Pancreas (tissue), 10 donors: Measurements from ENCODE around the gene DIP2B. TPM values are rescaled to one million over a fixed set of nuclear protein-coding genes. Genes with fewer than 3 reads are reported as not detected.

Experiments
- ATAC-seq, 4 donors: fragments of 200-7000 bp; cut with Tn5 transposase; one replicate each; pipeline versions ENCODE4 v1.8.0 to v1.9.1; 2020; ENCODE audit warnings: mild to moderate bottlenecking in 4 of 4, moderate library complexity in 4 of 4
- DNase-seq, 6 donors: peaks; one replicate each; pipeline ENCODE4 v3.0.0-alpha.2; 2020
- FAIRE-seq: peaks from 2 replicates; lab custom pipeline; 2012; peaks lifted over from hg19 to GRCh38; lab: Jason Lieb, UNC
- H3K27ac ChIP-seq, 4 donors: fragments of 200-600 bp; sonication (generic); 1 replicate in 3 of 4; 2 replicates in 1 of 4; pipeline versions ENCODE4 v1.5.0 to v1.8.0; 2020
- H3K27me3 ChIP-seq, 4 donors: fragments of 200-600 bp; one replicate each; pipeline ENCODE4 v1.8.0; 2021
- H3K36me3 ChIP-seq, 3 donors: fragments of 200-600 bp; sonication (generic) in 1 of 3; one replicate each; pipeline versions ENCODE4 v1.5.0 to v1.8.0; 2020 to 2021
- H3K4me1 ChIP-seq, 3 donors: fragments of 200-600 bp; one replicate each; pipeline ENCODE4 v1.8.0; 2021
- H3K4me3 ChIP-seq, 4 donors: fragments of 200-600 bp; sonication (generic) in 2 of 4; one replicate each; pipeline versions ENCODE4 v1.5.0 to v1.8.0; 2020 to 2021
- H3K9me3 ChIP-seq, 4 donors: fragments of 200-600 bp; one replicate each; pipeline ENCODE4 v1.8.0; 2021
- WGBS, 2 donors: extraction: QIAGEN DNeasy Blood & Tissue Kit; methylation state at CpG; one replicate each; pipeline ENCODE4 v1.1.7; 2013; 5-methylcytosine and 5-hydroxymethylcytosine counted together
- intact Hi-C, 3 donors: fragments of 100-400 bp; cut with DNase I; formaldehyde crosslinking; loops; one replicate each; pipeline versions ENCODE4 v1.11.1 to v1.14.2; 2022
- polyA plus RNA-seq, 2 donors: library from polyadenylated mRNA; stranded (reverse); fragments of 200-250 nt; gene quantifications; one replicate each; pipeline ENCODE4 v1.2.3, GENCODE V29; 2013
- total RNA-seq, 6 donors: library from RNA; stranded (reverse); fragmentation: NEBNext Ultra II Directional in 4 of 6; extraction: Animal tissue kit (Norgen Biotek cat#: 25700) in 4 of 6; gene quantifications; one replicate each; pipeline versions ENCODE4 v1.2.1 to v1.2.4, GENCODE V29; 2021 to 2023
- TF ChIP-seq, protein P1 (sequence below), 4 donors: fragments of 200-600 bp; sonication (generic) in 3 of 4; IDR thresholded peaks; one replicate each; pipeline versions ENCODE4 v1.5.0 to v1.8.0; 2021; ENCODE audit warnings: antibody characterized with exemption in 4 of 4
- donor health status: healthy with polysubstance abuse.
- donor health status: DM: no; HTN: no; CAD: no; lungs with moderate emphysema.
- donor health status: DM: no; HTN: no; CAD: no.
- donor health status: control.
- donor health status: control.
- donor health status: Bipolar disorder and iron deficiency.
- donor health status: DM: yes; HTN: yes; CAD: no.
- donor health status: DM: no; HTN: no; CAD: no.
- donor health status: DM: no; HTN: no; CAD: no.
- donor health status: DM: yes; HTN: yes; CAD: no.

Gene DIP2B
- total and polyA plus RNA-seq, 8 donors = 3.2 to 15.9 (median 9.2) TPM

DNA sequence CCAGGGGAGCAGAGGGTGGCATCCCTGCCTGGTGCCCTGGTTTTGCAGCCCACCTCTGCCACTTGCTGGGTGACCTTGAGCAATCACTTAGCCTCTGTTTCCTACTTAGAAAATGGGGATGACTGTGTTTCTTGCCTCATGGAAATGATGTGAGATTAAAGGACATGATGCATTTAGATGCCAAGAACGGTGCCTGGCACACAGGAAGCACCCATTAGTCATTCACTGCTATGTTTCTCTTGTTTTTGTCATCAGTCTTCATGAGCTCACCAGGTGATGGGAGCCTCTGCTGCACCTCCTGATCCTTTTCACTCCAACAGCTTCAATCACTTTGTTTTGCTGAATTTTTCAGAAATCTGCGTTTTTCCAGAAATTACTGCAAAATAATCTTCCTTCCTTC lies 235.5 kb downstream of the DIP2B start:
- H3K4me1 ChIP-seq = no peaks in the 10 kb centered on the region
- DNase-seq (no peak), FAIRE-seq (no peak), ATAC-seq (no peak)
- no peak overlapping the region for H3K27ac ChIP-seq
- intact Hi-C loops = no loop called here
- peaks cover 0 to 75% (median 22%) of the 10 kb centered on the region in 3 donors for H3K36me3 ChIP-seq
- H3K4me3 ChIP-seq = no peak overlapping the region
- TF ChIP-seq, protein P1, sequence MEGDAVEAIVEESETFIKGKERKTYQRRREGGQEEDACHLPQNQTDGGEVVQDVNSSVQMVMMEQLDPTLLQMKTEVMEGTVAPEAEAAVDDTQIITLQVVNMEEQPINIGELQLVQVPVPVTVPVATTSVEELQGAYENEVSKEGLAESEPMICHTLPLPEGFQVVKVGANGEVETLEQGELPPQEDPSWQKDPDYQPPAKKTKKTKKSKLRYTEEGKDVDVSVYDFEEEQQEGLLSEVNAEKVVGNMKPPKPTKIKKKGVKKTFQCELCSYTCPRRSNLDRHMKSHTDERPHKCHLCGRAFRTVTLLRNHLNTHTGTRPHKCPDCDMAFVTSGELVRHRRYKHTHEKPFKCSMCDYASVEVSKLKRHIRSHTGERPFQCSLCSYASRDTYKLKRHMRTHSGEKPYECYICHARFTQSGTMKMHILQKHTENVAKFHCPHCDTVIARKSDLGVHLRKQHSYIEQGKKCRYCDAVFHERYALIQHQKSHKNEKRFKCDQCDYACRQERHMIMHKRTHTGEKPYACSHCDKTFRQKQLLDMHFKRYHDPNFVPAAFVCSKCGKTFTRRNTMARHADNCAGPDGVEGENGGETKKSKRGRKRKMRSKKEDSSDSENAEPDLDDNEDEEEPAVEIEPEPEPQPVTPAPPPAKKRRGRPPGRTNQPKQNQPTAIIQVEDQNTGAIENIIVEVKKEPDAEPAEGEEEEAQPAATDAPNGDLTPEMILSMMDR (IDR thresholded peaks at IDR 0.05) = no peak
- 84 to 92% methylated on average over 2 of the region's 2 CpGs for WGBS, 2 donors
- H3K27me3 ChIP-seq = no peaks in the 10 kb centered on the region
- no peaks in the 10 kb centered on the region for H3K9me3 ChIP-seq

DNA sequence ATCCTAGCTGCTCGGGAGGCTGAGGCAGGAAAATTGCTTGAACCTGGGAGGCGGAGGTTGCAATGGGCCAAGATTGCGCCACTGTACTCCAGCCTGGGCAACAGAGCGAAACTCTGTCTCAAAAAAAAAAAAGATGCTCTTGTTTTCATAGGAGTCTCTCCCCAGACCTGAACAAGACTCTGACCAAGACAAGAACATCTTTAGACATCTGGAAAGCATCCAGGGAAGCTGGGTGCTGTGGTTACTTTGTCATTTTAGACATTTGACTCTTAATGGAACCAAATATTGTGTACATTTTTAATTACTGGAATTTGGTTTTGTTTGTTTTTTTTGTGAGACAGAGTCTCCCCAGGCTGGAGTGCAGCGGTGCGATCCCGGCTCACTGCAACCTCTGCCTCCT lies 238.0 kb downstream of the DIP2B start:
- Histone ChIP-seq H3K4me3 (no peak overlapping the region), H3K27me3 (no peaks in the 10 kb centered on the region), H3K36me3 (peaks cover 0 to 69% (median 22%) of the 10 kb centered on the region in 3 donors), H3K4me1 (no peaks in the 10 kb centered on the region), H3K27ac (no peak overlapping the region), H3K9me3 (no peaks in the 10 kb centered on the region)
- intact Hi-C loops = no loop called here
- no peak for FAIRE-seq
- ATAC-seq = no peak
- TF ChIP-seq, protein P1 (IDR thresholded peaks at IDR 0.05) = no peak
- 97 to 98% methylated on average over 7 of the region's 7 CpGs for WGBS, 2 donors
- DNase-seq = no peak

DNA sequence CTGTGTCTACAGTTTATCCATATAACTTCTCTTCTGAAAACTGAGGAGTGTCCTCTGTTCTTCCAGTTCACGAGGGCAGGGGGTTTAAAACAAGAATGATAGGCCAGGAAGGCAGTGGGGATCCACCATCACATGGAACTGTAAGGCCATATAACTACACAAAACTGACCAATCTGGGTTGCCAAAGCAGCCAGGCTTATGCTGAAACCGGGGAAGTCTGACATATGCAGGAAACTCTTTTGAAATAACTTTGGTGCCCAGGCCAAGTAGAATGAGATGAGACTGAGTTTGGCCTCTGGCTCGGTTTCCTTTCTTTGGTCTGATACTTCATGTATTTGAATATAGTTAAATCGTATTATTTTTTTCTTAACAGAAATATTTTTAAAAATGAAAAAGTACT lies 241.1 kb downstream of the DIP2B start:
- Histone ChIP-seq H3K4me1 (no peaks in the 10 kb centered on the region), H3K9me3 (no peaks in the 10 kb centered on the region), H3K27ac (no peak overlapping the region), H3K27me3 (no peaks in the 10 kb centered on the region), H3K4me3 (no peak overlapping the region), H3K36me3 (peaks cover 0 to 52% (median 4%) of the 10 kb centered on the region in 3 donors)
- DNase-seq = no peak
- FAIRE-seq = no peak
- ATAC-seq = peak in 1 of 4 donors; percentile 37
- intact Hi-C loops = no loop called here
- 88 to 89% methylated on average over 4 of the region's 4 CpGs for WGBS, 2 donors
- TF ChIP-seq, protein P1 (IDR thresholded peaks at IDR 0.05) = no peak

DNA sequence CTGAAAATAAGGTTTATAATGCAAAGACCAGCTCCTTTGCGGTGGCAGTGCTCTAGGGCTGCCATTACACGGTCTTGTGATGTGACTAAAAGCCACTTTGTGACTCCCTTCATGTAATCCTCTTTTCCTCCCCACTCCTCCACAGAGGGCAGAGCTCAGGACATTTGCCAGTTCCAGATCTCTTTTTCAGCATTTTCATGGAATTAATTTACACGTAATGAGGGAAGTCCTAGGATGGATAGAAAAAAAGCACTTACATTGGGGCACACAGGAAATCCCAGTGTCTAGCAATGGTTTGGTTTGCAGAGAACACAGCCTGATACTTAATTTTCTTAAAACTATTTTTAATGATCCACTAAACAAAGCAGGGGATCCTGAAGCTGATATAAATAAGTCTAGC lies 241.6 kb downstream of the DIP2B start:
- Histone ChIP-seq H3K36me3 (peaks cover 0 to 46% (median 0%) of the 10 kb centered on the region in 3 donors), H3K27me3 (no peaks in the 10 kb centered on the region), H3K27ac (no peak overlapping the region), H3K4me3 (no peak overlapping the region), H3K4me1 (no peaks in the 10 kb centered on the region), H3K9me3 (no peaks in the 10 kb centered on the region)
- DNase-seq (no peak), ATAC-seq (no peak), FAIRE-seq (no peak)
- intact Hi-C loops = no loop called here
- TF ChIP-seq, protein P1 (IDR thresholded peaks at IDR 0.05) = no peak
- 97 to 99% methylated on average over 3 of the region's 3 CpGs for WGBS, 2 donors

DNA sequence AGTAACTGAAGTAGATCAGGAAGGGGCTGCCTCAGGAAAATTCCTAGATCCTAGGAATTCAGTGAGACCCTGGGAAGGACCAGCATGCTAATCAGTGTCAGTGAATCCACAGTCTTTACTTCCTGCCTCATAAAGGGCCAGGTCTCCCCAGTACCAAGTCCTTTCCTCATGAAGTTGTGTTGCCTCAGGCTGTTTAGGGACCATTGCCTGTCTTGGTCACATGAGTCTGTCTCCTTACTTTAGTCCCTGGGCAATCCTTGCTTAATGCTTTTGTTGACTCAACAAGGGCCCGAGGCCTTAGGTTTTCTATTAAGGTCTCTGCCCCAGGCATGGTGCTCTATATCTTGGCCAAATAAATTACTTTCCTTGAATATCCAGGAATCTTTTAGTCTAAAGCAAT lies 243.0 kb downstream of the DIP2B start:
- intact Hi-C loops = no loop called here
- 74 to 87% methylated on average over 1 of the region's 1 CpG for WGBS, 2 donors
- TF ChIP-seq, protein P1 (IDR thresholded peaks at IDR 0.05) = no peak
- no peaks in the 10 kb centered on the region for H3K4me1 ChIP-seq
- peaks cover 0 to 35% (median 0%) of the 10 kb centered on the region in 3 donors for H3K36me3 ChIP-seq
- no peak for DNase-seq
- H3K9me3 ChIP-seq = no peaks in the 10 kb centered on the region
- H3K4me3 ChIP-seq = no peak overlapping the region
- no peak for FAIRE-seq
- H3K27me3 ChIP-seq = no peaks in the 10 kb centered on the region
- H3K27ac ChIP-seq = no peak overlapping the region
- no peak for ATAC-seq
